Measurements from ENCODE around the gene SSC4D. TPM values are rescaled to one million over a fixed set of nuclear protein-coding genes. Genes with fewer than 3 reads are reported as not detected.

The SSC4D gene
- total and polyA plus RNA-seq, 2 donors (not counting 1 experiment from before 2014, with no cell fraction given) = 0.33 to 0.42 TPM

GRCh38 chr7:76359111-76359977 is 50.2 kb downstream of the SSC4D start:
- H2AFZ ChIP-seq (ENCODE audit: low read length) = peak overlapping the region; percentile 28
- H3K27ac ChIP-seq (ENCODE audit: insufficient read depth, low read length) = peak overlapping the region; percentile 97
- H3K27me3 ChIP-seq (ENCODE audit: control insufficient read depth, insufficient read depth, low read length) = no peaks in the 10 kb centered on the region
- peak overlapping the region; percentile 93 for H3K4me2 ChIP-seq (ENCODE audit: extremely low read depth, insufficient read depth, low read length)
- peaks cover 8% of the 10 kb centered on the region for H3K4me1 ChIP-seq (ENCODE audit: control insufficient read depth, extremely low read depth, insufficient read depth, low read length)
- H3K9ac ChIP-seq (ENCODE audit: insufficient read depth, low read length) = peak overlapping the region; percentile 98
- H3K79me2 ChIP-seq (ENCODE audit: control insufficient read depth, insufficient read depth, low read length) = peaks cover 44% of the 10 kb centered on the region
- H3K9me3 ChIP-seq (ENCODE audit: control insufficient read depth, insufficient read depth, low read depth, low read length) = no peaks in the 10 kb centered on the region
- H4K20me1 ChIP-seq (ENCODE audit: control insufficient read depth, extremely low read depth, insufficient read depth, low read length) = peaks cover 5% of the 10 kb centered on the region
- DNase-seq (ENCODE audit: low read depth in 2 of 2) = peak; percentile 97 to 99
- no peak for TF ChIP-seq EZH2 (IDR thresholded peaks at IDR 0.05; ENCODE audit: low read length, missing control alignments)
- TF ChIP-seq CTCF (conservative IDR thresholded peaks at IDR 0.05 in 1 of 2, IDR thresholded peaks at IDR 0.05 in 1 of 2; ENCODE audit: low read depth in 1 of 2, low read length in 2 of 2) = peak; percentile 65 to 69
- peak overlapping the region; percentile 58 to 91 (median 72) for H3K4me3 ChIP-seq (replicated peaks in 1 of 4; ENCODE audit: control extremely low read depth in 1 of 4, insufficient read depth in 1 of 4, low read depth in 3 of 4, low read length in 4 of 4)
- peaks cover 2% of the 10 kb centered on the region for H3K36me3 ChIP-seq (ENCODE audit: control insufficient read depth, insufficient read depth, low read length)

- peak; percentile 82 to 91 for DNase-seq (ENCODE audit: low read depth in 2 of 2)
- Histone ChIP-seq H3K79me2 (ENCODE audit: control insufficient read depth, insufficient read depth, low read length) (peaks cover 51% of the 10 kb centered on the region), H3K9me3 (ENCODE audit: control insufficient read depth, insufficient read depth, low read depth, low read length) (no peaks in the 10 kb centered on the region), H3K4me2 (ENCODE audit: extremely low read depth, insufficient read depth, low read length) (peak within 1 kb of the TSS; percentile 93), H4K20me1 (ENCODE audit: control insufficient read depth, extremely low read depth, insufficient read depth, low read length) (peaks cover 5% of the 10 kb centered on the region), H3K4me1 (ENCODE audit: control insufficient read depth, extremely low read depth, insufficient read depth, low read length) (peaks cover 2% of the 10 kb centered on the region), H3K27me3 (ENCODE audit: control insufficient read depth, insufficient read depth, low read length) (no peaks in the 10 kb centered on the region), H2AFZ (ENCODE audit: low read length) (peak within 1 kb of the TSS; percentile 28), H3K27ac (ENCODE audit: insufficient read depth, low read length) (peak within 1 kb of the TSS; percentile 97), H3K4me3 (replicated peaks in 1 of 4; ENCODE audit: control extremely low read depth in 1 of 4, insufficient read depth in 1 of 4, low read depth in 3 of 4, low read length in 4 of 4) (peak within 1 kb of the TSS; percentile 65 to 91 (median 80)), H3K9ac (ENCODE audit: insufficient read depth, low read length) (peak within 1 kb of the TSS; percentile 98), H3K36me3 (ENCODE audit: control insufficient read depth, insufficient read depth, low read length) (peaks cover 2% of the 10 kb centered on the region)
- TF ChIP-seq EZH2 (IDR thresholded peaks at IDR 0.05; ENCODE audit: low read length, missing control alignments) (no peak), CTCF (conservative IDR thresholded peaks at IDR 0.05 in 1 of 2, IDR thresholded peaks at IDR 0.05 in 1 of 2; ENCODE audit: low read depth in 1 of 2, low read length in 2 of 2) (no peak)
Measured at GRCh38 chr7:76358481-76359110, 50.9 kb downstream of the SSC4D start, which contains the start of gene YWHAG. Gene YWHAG, minus strand, starts transcription at chr7:76358991. Its CDS starts 183 bp downstream, at chr7:76358808.

GRCh38 chr7:76358011-76358480 is 51.5 kb downstream of the SSC4D start:
- Histone ChIP-seq H3K9ac (ENCODE audit: insufficient read depth, low read length) (peak overlapping the region; percentile 98), H3K4me1 (ENCODE audit: control insufficient read depth, extremely low read depth, insufficient read depth, low read length) (peaks cover 2% of the 10 kb centered on the region), H4K20me1 (ENCODE audit: control insufficient read depth, extremely low read depth, insufficient read depth, low read length) (peaks cover 5% of the 10 kb centered on the region), H2AFZ (ENCODE audit: low read length) (no peak overlapping the region), H3K27me3 (ENCODE audit: control insufficient read depth, insufficient read depth, low read length) (no peaks in the 10 kb centered on the region), H3K9me3 (ENCODE audit: control insufficient read depth, insufficient read depth, low read depth, low read length) (no peaks in the 10 kb centered on the region), H3K4me2 (ENCODE audit: extremely low read depth, insufficient read depth, low read length) (peak overlapping the region; percentile 75), H3K36me3 (ENCODE audit: control insufficient read depth, insufficient read depth, low read length) (peaks cover 2% of the 10 kb centered on the region), H3K4me3 (replicated peaks in 1 of 4; ENCODE audit: control extremely low read depth in 1 of 4, insufficient read depth in 1 of 4, low read depth in 3 of 4, low read length in 4 of 4) (peak overlapping the region; percentile 65 to 91 (median 80)), H3K27ac (ENCODE audit: insufficient read depth, low read length) (peak overlapping the region; percentile 97), H3K79me2 (ENCODE audit: control insufficient read depth, insufficient read depth, low read length) (peaks cover 57% of the 10 kb centered on the region)
- peak in 1 of 2 donors; percentile 37 for DNase-seq (ENCODE audit: low read depth in 2 of 2)
- TF ChIP-seq EZH2 (IDR thresholded peaks at IDR 0.05; ENCODE audit: low read length, missing control alignments) (no peak), CTCF (conservative IDR thresholded peaks at IDR 0.05 in 1 of 2, IDR thresholded peaks at IDR 0.05 in 1 of 2; ENCODE audit: low read depth in 1 of 2, low read length in 2 of 2) (no peak)
